ENCODE results near the gene PTMA.

PTMA gene

GRCh38 chr2:231761735-231762134 lies 53.4 kb downstream of the PTMA start:
- DNase-seq (ENCODE audit: low read depth in 2 of 2) = no peak

Measured in stimulated activated CD8-positive, alpha-beta memory T cell treated with anti-CD3 and anti-CD28 coated beads, Interleukin-7, amount 100 ng/mL, for 4 hours (primary cell).